ENCODE measurements around the gene STAT5A.

GRCh38 chr17:42271779-42272035 is 16.6 kb upstream of the STAT5A start:
- TF ChIP-seq CTCF (IDR thresholded peaks at IDR 0.05) (no peak), POLR2A (IDR thresholded peaks at IDR 0.05) (no peak)
